GM12874 (cell line): ENCODE measurements around the gene RNF123.

Experiments used
- TF ChIP-seq, protein P1 (sequence below): IDR thresholded peaks from 2 replicates; pipeline ENCODE4 v1.5.1; 2011; ENCODE audit warnings: low read depth, mild to moderate bottlenecking, control low read depth, low read length, moderate library complexity; ENCODE audit not compliant: insufficient read depth

RNF123 gene

DNA sequence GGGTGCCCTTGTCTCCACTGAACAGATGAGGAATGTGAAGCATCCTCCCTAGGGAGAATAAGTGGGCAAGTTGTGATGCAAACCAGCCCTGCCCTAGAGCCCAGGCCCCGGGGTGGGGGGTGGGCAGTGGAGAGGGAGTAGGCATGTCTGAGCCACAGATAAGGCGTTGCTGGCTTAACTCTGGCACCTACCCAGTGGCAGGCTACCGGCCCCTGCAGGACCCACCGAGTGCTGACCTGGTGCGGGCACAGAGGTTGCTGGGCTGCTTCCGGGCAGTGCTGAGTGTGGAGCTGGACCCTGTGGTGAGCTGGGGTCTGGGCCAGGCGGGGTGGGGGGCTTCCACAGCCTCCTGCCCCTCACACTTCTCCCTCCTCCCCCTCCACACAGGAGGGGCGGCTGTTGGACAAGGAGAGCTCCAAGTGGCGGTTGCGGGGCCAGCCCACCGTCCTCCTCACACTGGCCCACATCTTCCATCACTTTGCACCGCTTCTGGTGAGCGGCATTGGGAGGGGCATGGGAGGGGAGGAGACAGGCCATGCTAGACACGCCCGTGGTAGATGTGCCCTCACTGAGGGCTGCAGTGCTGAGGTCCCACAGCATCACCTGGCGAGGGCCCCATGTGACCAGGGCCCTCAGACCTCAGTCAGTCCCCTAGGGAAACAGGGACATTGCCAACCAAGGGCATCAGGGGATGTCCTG, 10.1 kb downstream of the RNF123 start:
- TF ChIP-seq, protein P1, sequence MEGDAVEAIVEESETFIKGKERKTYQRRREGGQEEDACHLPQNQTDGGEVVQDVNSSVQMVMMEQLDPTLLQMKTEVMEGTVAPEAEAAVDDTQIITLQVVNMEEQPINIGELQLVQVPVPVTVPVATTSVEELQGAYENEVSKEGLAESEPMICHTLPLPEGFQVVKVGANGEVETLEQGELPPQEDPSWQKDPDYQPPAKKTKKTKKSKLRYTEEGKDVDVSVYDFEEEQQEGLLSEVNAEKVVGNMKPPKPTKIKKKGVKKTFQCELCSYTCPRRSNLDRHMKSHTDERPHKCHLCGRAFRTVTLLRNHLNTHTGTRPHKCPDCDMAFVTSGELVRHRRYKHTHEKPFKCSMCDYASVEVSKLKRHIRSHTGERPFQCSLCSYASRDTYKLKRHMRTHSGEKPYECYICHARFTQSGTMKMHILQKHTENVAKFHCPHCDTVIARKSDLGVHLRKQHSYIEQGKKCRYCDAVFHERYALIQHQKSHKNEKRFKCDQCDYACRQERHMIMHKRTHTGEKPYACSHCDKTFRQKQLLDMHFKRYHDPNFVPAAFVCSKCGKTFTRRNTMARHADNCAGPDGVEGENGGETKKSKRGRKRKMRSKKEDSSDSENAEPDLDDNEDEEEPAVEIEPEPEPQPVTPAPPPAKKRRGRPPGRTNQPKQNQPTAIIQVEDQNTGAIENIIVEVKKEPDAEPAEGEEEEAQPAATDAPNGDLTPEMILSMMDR, result no peak

DNA sequence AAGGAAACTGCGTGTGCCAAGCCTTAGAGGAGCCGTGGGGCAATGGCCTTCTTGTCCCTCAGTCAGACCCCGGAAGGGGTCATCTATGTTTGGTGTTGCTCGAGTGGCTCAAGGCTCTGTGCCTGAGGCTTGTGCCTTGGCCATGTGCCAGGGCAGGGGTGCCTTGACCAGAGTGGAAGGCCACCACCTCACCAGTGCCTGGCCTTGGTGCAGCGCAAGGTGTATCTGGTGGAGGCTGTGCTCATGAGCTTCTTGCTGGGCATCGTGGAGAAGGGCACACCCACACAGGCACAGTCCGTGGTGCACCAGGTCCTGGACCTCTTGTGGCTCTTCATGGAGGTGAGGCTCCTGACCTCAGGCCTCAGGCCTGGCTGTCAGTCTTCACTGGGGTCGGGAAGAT, 10.7 kb downstream of the RNF123 start:
- TF ChIP-seq, protein P1, result no peak

DNA sequence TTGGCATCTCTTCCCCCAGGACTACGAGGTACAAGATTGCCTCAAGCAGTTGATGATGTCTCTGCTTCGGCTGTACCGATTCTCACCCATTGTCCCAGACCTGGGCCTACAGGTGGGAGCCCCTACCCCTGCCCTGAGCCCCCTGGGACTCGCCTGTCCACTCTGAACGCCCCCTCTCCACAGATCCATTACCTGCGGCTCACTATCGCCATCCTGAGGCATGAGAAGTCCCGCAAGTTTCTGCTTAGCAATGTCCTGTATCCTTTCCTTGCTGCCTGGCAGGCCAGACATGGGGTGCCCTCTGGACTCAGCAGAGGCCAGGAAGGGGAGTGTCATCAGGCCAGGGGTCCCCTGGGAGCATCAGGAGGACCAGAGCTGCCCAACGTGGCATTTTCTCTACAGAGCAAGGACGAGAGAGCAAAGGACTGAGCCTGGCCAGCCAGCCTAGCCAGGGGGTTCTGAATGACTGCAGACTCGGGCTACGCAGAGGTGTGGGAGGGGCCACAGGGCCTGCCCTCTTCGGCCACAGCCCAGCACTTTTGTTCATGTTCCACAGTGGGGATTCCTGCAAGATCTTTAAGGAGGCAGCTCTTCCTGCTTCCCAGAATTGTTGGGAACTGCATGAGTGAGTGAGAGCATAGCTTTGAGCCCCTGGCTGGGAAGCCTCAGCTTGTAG, 11.2 kb downstream of the RNF123 start:
- TF ChIP-seq, protein P1, result 0 out of 2 replicates have a peak, but pooled peaks have one; percentile 3

DNA sequence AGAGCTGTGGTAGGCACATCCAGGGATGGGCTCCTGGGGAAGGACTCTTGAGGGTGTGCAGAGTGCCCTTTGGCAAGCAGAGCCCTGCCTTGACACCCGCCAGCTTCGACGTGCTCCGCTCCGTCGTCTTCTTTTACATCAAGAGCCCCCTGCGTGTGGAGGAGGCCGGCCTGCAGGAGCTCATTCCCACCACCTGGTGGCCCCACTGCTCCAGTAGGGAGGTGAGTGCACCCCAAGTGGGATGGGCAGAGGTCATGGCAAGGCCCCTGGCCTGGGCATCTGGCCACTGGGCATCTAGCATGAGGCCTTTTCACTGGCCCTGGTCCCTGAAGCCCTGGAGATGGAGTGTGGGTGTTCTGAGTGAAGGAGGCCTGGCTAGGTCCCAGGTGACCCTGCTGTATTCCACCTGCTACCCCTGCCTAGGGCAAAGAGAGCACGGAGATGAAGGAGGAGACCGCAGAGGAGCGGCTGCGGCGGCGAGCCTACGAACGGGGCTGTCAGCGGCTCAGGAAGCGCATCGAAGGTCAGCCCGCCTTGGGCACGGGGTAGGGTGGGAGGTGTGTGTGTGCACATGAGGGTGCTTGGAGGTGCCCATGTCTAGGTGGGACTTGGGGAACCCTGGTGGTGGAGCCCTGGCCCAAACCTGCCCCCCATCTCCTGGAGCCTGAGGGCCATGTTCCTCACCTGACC, 12.2 kb downstream of the RNF123 start:
- TF ChIP-seq, protein P1, result peak; percentile 35; the same call in 1 of the 2 replicates

DNA sequence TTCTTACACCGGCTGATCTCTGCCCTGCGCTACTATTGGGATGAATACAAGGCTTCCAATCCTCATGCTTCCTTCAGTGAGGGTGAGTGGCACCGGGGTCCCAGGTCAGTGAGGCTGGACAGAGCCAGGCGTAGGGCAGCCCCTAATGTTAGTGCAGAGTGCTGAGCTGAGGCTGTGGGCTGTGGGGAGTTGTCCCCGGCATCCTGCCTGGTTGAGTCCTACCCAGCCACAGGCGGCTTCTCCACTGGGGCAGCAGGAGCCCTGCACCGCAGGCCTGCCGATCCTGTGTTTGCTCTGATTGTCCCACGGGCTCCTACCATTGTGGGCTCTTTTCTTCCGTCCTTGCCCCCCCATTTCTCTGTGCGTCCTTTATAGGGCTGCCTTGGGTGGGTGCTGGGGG, 13.3 kb downstream of the RNF123 start:
- TF ChIP-seq, protein P1, result no peak

DNA sequence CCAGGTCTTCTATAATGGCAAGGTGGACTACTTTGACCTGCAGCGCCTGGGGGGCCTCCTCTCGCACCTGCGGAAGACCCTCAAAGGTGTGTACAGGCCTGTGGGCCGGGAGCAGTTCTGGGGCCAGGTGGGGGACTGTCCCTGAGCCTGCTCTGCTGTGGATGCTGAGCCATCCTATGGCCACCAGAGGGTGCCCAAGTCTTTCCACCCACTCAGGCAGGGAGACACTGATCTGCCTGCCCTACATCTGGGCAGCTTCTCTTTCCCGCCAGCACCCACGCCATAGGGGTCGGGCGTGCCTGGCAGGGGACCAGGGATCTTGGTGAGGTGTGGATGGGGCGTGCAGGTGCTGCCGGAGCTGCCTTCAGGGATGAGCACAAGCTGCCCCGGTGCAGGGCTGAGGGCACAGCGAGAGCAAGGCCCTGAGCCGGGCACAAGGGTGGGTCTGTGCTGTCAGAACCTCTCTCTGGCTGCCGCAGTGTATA, 14.1 kb downstream of the RNF123 start:
- TF ChIP-seq, protein P1, result peak; percentile 90

DNA sequence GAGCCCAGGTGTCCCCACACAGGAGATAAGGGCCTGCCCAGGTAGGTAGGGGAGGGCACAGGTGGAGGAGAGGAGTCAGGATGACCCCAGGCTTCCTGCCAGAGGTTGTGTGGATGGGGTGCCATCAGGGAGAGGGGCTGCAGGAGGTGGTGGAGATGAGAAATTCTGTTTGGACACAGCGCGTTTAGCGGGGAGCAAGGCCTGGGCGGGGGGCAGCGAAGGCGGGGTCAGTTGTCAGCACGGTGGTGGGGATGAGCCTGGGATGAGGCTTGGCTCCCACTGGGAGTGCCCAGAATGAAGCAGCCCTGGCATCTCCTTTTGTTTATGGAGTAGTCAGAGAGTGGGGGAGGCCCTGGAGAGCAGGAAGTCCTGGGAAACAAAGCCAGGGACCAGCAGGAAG, 14.6 kb downstream of the RNF123 start:
- TF ChIP-seq, protein P1, result no peak
